GM12878 (cell line): Measurements from ENCODE around the gene PPP2R2D. TPM values are rescaled to one million over a fixed set of nuclear protein-coding genes. Genes with fewer than 3 reads are reported as not detected.

Source experiments
- ATAC-seq: fragments of 200-7000 bp; cut with Tn5 transposase; 3 replicates; pipeline ENCODE4 v1.9.1; 2020; ENCODE audit warnings: mild to moderate bottlenecking, moderate library complexity
- BruUV-seq: library from RNA; stranded (reverse); fragments of 400-500 nt; replicated peaks from 2 replicates; lab custom pipeline; 2021; lab: Mats Ljungman, UMichigan
- CTCF ChIA-PET: fragments of 300-600 bp; sonication (Branson Sonifier 250); formaldehyde crosslinking; extraction: SDS; loops from one replicate; lab custom pipeline; 2021; ENCODE audit warnings: inconsistent platforms; lab: Yijun Ruan, JAX
- POLR2A ChIA-PET: fragments of 350-600 bp; formaldehyde crosslinking; extraction: SDS; loops from one replicate; lab custom pipeline; 2021; ENCODE audit warnings: inconsistent platforms; lab: Charles Lee
- RAD21 ChIA-PET: fragments of 300-600 bp; sonication (Branson Sonifier 250); formaldehyde crosslinking; loops from one replicate; lab custom pipeline; 2023; ENCODE audit warnings: antibody characterized with exemption; ENCODE audit not compliant: unreplicated experiment; lab: Charles Lee
- SMC1A ChIA-PET: fragments of 300-600 bp; sonication (Branson Sonifier 250); formaldehyde crosslinking; loops from one replicate; lab custom pipeline; 2023; ENCODE audit not compliant: unreplicated experiment, uncharacterized antibody; lab: Charles Lee
- DNase-seq: peaks from one replicate; pipeline ENCODE4 v3.0.0-alpha.2; 2011; ENCODE audit warnings: low read depth, low spot score
- FAIRE-seq: peaks from 3 replicates; lab custom pipeline; 2011; peaks lifted over from hg19 to GRCh38; lab: Jason Lieb, UNC
- H2AFZ ChIP-seq: 2 replicates; pipeline ENCODE4 v1.6.0; 2011; ENCODE audit warnings: low read depth, low read length, control low read depth; ENCODE audit not compliant: control insufficient read depth
- H3K27ac ChIP-seq: 2 replicates; pipeline ENCODE4 v1.5.1; 2011; ENCODE audit warnings: control low read depth; ENCODE audit not compliant: control insufficient read depth, insufficient read depth
- H3K27me3 ChIP-seq, 2 experiments: replicated peaks in 1 of 2; 2 replicates each; pipeline versions ENCODE4 v1.6.0 to v1.6.1; 2011; ENCODE audit warnings: low read length in 1 of 2; ENCODE audit not compliant: control insufficient read depth in 2 of 2, insufficient read depth in 2 of 2
- H3K36me3 ChIP-seq, 2 experiments: 2 replicates each; pipeline ENCODE4 v1.5.1; 2011; ENCODE audit warnings: low read length in 1 of 2; ENCODE audit not compliant: control insufficient read depth in 2 of 2, insufficient read depth in 2 of 2
- H3K4me1 ChIP-seq: 2 replicates; pipeline ENCODE4 v1.6.1; 2011; ENCODE audit warnings: mild to moderate bottlenecking, low read length, moderate library complexity, mixed read lengths; ENCODE audit not compliant: control insufficient read depth, insufficient read depth
- H3K4me2 ChIP-seq: 2 replicates; pipeline ENCODE4 v1.6.0; 2011; ENCODE audit warnings: control low read depth; ENCODE audit not compliant: control insufficient read depth, insufficient read depth
- H3K4me3 ChIP-seq: fragments of 200-600 bp; sonication (generic); 2 replicates; pipeline ENCODE4 v1.5.1; 2016
- H3K79me2 ChIP-seq: 2 replicates; pipeline ENCODE4 v1.6.0; 2011; ENCODE audit warnings: low read length; ENCODE audit not compliant: control insufficient read depth, insufficient read depth
- H3K9ac ChIP-seq: 2 replicates; pipeline ENCODE4 v1.8.0; 2011; ENCODE audit warnings: low read length, control low read depth, mixed read lengths; ENCODE audit not compliant: control insufficient read depth, insufficient read depth
- H3K9me3 ChIP-seq: replicated peaks from 3 replicates; pipeline ENCODE4 v1.5.1; 2011; ENCODE audit warnings: mild to moderate bottlenecking, low read length; ENCODE audit not compliant: control insufficient read depth, insufficient read depth
- H4K20me1 ChIP-seq: 2 replicates; pipeline ENCODE4 v1.6.0; 2011; ENCODE audit not compliant: control insufficient read depth, insufficient read depth
- ATF7 ChIP-seq: fragments of 450-650 bp; IDR thresholded peaks from 2 replicates; pipeline ENCODE4 v1.6.1; 2016; ENCODE audit warnings: low read depth, mild to moderate bottlenecking
- BHLHE40 ChIP-seq, 2 experiments: fragments of 450-650 bp in 1 of 2; IDR thresholded peaks; 2 replicates each; pipeline ENCODE4 v1.6.1; 2011 to 2017; ENCODE audit warnings: low read depth in 2 of 2, borderline replicate concordance in 1 of 2, improper control_type of control experiment in 1 of 2, low read length in 1 of 2, mild to moderate bottlenecking in 1 of 2
- CBFB ChIP-seq: IDR thresholded peaks from 2 replicates; pipeline ENCODE4 v1.6.1; 2016; ENCODE audit warnings: antibody characterized with exemption, low read depth
- CTCF ChIP-seq, 3 experiments: IDR thresholded peaks in 2 of 3; conservative IDR thresholded peaks in 1 of 3; 2 replicates each; pipeline ENCODE4 v1.5.1; 2011; ENCODE audit warnings: low read depth in 3 of 3, low read length in 3 of 3, mild to moderate bottlenecking in 3 of 3, control low read depth in 2 of 3, moderate library complexity in 2 of 3, inconsistent platforms in 1 of 3, mixed read lengths in 1 of 3; ENCODE audit not compliant: control insufficient read depth in 2 of 3, insufficient read depth in 1 of 3; ENCODE audit errors: extremely low read depth in 1 of 3
- EP300 ChIP-seq, 2 experiments: fragments of 150-350 bp in 1 of 2; IDR thresholded peaks; 2 replicates each; pipeline ENCODE4 v1.6.1; 2011 to 2012; ENCODE audit warnings: low read depth in 2 of 2, low read length in 2 of 2, borderline replicate concordance in 1 of 2, improper control_type of control experiment in 1 of 2, inconsistent platforms in 1 of 2; ENCODE audit not compliant: control insufficient read depth in 1 of 2
- JUNB ChIP-seq: IDR thresholded peaks from 2 replicates; pipeline ENCODE4 v1.6.1; 2016; ENCODE audit warnings: antibody characterized with exemption, mild to moderate bottlenecking
- MLLT1 ChIP-seq: fragments of 450-650 bp; IDR thresholded peaks from 2 replicates; pipeline ENCODE4 v1.6.1; 2016; ENCODE audit warnings: mild to moderate bottlenecking
- NBN ChIP-seq: fragments of 450-650 bp; IDR thresholded peaks from 2 replicates; pipeline ENCODE4 v1.6.1; 2016
- PBX3 ChIP-seq: IDR thresholded peaks from 2 replicates; pipeline ENCODE4 v1.6.1; 2011; ENCODE audit warnings: mild to moderate bottlenecking, low read depth, low read length, moderate library complexity; ENCODE audit not compliant: insufficient replicate concordance
- POLR2AphosphoS2 ChIP-seq: IDR thresholded peaks from 2 replicates; pipeline ENCODE4 v1.6.1; 2011; ENCODE audit warnings: low read depth, mild to moderate bottlenecking, low read length, improper control_type of control experiment, moderate library complexity
- RAD21 ChIP-seq: IDR thresholded peaks from 2 replicates; pipeline ENCODE4 v1.6.1; 2011; ENCODE audit warnings: mild to moderate bottlenecking, low read depth, low read length, moderate library complexity; ENCODE audit not compliant: insufficient read depth
- SMC3 ChIP-seq: IDR thresholded peaks from 2 replicates; pipeline ENCODE4 v1.6.1; 2011; ENCODE audit warnings: low read length, improper control_type of control experiment, borderline replicate concordance
- SPI1 ChIP-seq: IDR thresholded peaks from 2 replicates; pipeline ENCODE4 v1.6.1; 2011; ENCODE audit warnings: low read depth, mild to moderate bottlenecking, low read length, moderate library complexity, borderline replicate concordance; ENCODE audit not compliant: insufficient read depth
- WGBS: methylation state at CpG from one replicate; pipeline ENCODE4 v1.1.6; 2016; ENCODE audit warnings: low lambda C conversion rate; ENCODE audit not compliant: insufficient replicate concordance, insufficient coverage; ENCODE audit errors: missing lambda C conversion rate; 5-methylcytosine and 5-hydroxymethylcytosine counted together
- in situ Hi-C: fragments of 300-500 bp; cut with MboI; formaldehyde crosslinking; loops from 9 replicates; pipeline ENCODE4 v1.14.3; 2018; ENCODE audit warnings: mixed read lengths
- intact Hi-C: fragments of 100-400 bp; cut with micrococcal nuclease; formaldehyde crosslinking; loops from one replicate; pipeline ENCODE4 v1.14.2; 2022; ENCODE audit not compliant: unreplicated experiment
- polyA plus RNA-seq, 11 experiments: library from polyadenylated mRNA; depleted of rRNA in 4 of 11; unstranded in 6 of 11; stranded (reverse) in 5 of 11; fragments of >200 nt; fragmentation: Nextera tagmentation in 4 of 11; fragmentation: Illumina TruSeq in 1 of 11; extraction: Ambion mirVana in 4 of 11; extraction: Trizol in 1 of 11; gene quantifications; 1 replicate in 1 of 11; 2 replicates in 10 of 11; pipeline versions ENCODE4 v1.2.1 to v1.2.3, GENCODE V29; 2011 to 2016; ENCODE audit warnings: inconsistent platforms in 2 of 11, missing spikeins in 2 of 11, low read depth in 1 of 11
- total RNA-seq, 4 experiments: library from RNA; depleted of rRNA in 3 of 4; stranded (reverse); fragments of >200 nt in 3 of 4; fragmentation: Illumina TruSeq in 1 of 4; extraction: Trizol in 1 of 4; gene quantifications; 2 replicates each; pipeline versions ENCODE4 v1.2.1 to v1.2.3, GENCODE V29; 2013 to 2021

PPP2R2D gene
- total and polyA plus RNA-seq, 10 of the 15 experiments (the other 5 are each of a cell fraction or from before 2014, with no cell fraction given): 2.8 to 41.9 (median 21.8) TPM

- TF ChIP-seq PBX3: no peak
- TF ChIP-seq POLR2AphosphoS2: no peak
- no peak for TF ChIP-seq SPI1
- no peak for TF ChIP-seq CBFB
- no peak for TF ChIP-seq JUNB
These were observed 27.9 kb upstream of the PPP2R2D start (continued) for GRCh38 chr10:131872827-131873375.

- ChIA-PET POLR2A (no interaction called here), SMC1A (interaction anchor here (1.1 kb wide), 1 partner anchor 421 kb away, joined by 4 read pairs; no protein-coding TSS in a partner anchor)
- intact Hi-C loops: loop anchor here (2.0 kb wide), 1 partner anchor 1684 kb away; no protein-coding TSS in a partner anchor
These were observed 25.8 kb upstream of the PPP2R2D start for GRCh38 chr10:131874991-131875451.

More at GRCh38 chr10:131874991-131875451, 25.8 kb upstream of the PPP2R2D start:
- Histone ChIP-seq H3K27me3 (no peaks in the 10 kb centered on the region), H3K79me2 (no peaks in the 10 kb centered on the region), H3K9ac (no peak overlapping the region), H4K20me1 (no peaks in the 10 kb centered on the region), H3K9me3 (no peaks in the 10 kb centered on the region), H3K36me3 (no peaks in the 10 kb centered on the region), H3K4me2 (no peak overlapping the region), H3K4me3 (no peak overlapping the region), H3K27ac (no peak overlapping the region), H2AFZ (no peak overlapping the region), H3K4me1 (no peaks in the 10 kb centered on the region)
- peak; percentile 87 for TF ChIP-seq SMC3
- TF ChIP-seq BHLHE40 (IDR thresholded peaks at IDR 0.05; ENCODE audit: borderline replicate concordance in 1 of 2, low read depth in 2 of 2, low read length in 1 of 2): 0 out of 4 replicates have a peak, but pooled peaks of 1 of the 2 experiments have one; percentile 14
- TF ChIP-seq RAD21: peak; percentile 85
- peak; percentile 57 for TF ChIP-seq SPI1
- peak; percentile 74 to 91 (median 79) for TF ChIP-seq CTCF (IDR thresholded peaks at IDR 0.05 in 2 of 3, conservative IDR thresholded peaks at IDR 0.05 in 1 of 3; ENCODE audit: control insufficient read depth in 2 of 3, extremely low read depth in 1 of 3, insufficient read depth in 1 of 3, low read depth in 3 of 3, low read length in 3 of 3)
- TF ChIP-seq EP300 (IDR thresholded peaks at IDR 0.05; ENCODE audit: borderline replicate concordance in 1 of 2, control insufficient read depth in 1 of 2, low read depth in 2 of 2, low read length in 2 of 2): no peak
- no peak for TF ChIP-seq NBN
- no peak for TF ChIP-seq MLLT1
- no peak for TF ChIP-seq ATF7
- ChIA-PET CTCF (interaction anchor here (0.8 to 1.6 kb wide), 5 partner anchors 11 to 1684 kb away, joined by 3 to 5 read pairs (median 3); no protein-coding TSS in a partner anchor), RAD21 (interaction anchor here (0.6 to 1.4 kb wide), 3 partner anchors 148 to 648 kb away, joined by 3 to 4 read pairs (median 4); no protein-coding TSS in a partner anchor)
- FAIRE-seq (no peak), ATAC-seq (peak; percentile 96), DNase-seq (no peak)
- 10% methylated on average over 16 of the region's 17 CpGs for WGBS
- in situ Hi-C loops: loop anchor here (5.0 kb wide), 1 partner anchor 1688 kb away; no protein-coding TSS in a partner anchor
- no TSS peak for BruUV-seq
